ENCODE results near the gene PRKAB2. TPM values are rescaled to one million over a fixed set of nuclear protein-coding genes. Genes with fewer than 3 reads are reported as not detected.
"Not testable (repeated sequence)": the region's sequence is repeated elsewhere in the genome, so short reads cannot be mapped to it uniquely, and the experiment has no call there.

The PRKAB2 gene
- total and polyA plus RNA-seq, 2 experiments from 2014 or later: 24.7 to 29.3 TPM

GRCh38 chr1:147163019-147163418 is 9.3 kb downstream of the PRKAB2 start:
- Histone ChIP-seq H3K4me3 (no peak overlapping the region), H3K27ac (no peak overlapping the region), H3K27me3 (no peaks in the 10 kb centered on the region), H3K9me3 (ENCODE audit: low read depth) (no peaks in the 10 kb centered on the region), H3K4me1 (ENCODE audit: low read depth) (no peaks in the 10 kb centered on the region), H3K36me3 (peaks cover 18% of the 10 kb centered on the region)
- DNase-seq (ENCODE audit: low read depth in 1 of 2, low spot score in 1 of 2): no peak
- TF ChIP-seq CTCF (IDR thresholded peaks at IDR 0.05; ENCODE audit: low read depth, low read length): no peak

GRCh38 chr1:147162093-147162492 is 10.2 kb downstream of the PRKAB2 start:
- Histone ChIP-seq H3K27me3 (no peaks in the 10 kb centered on the region), H3K27ac (no peak overlapping the region), H3K9me3 (ENCODE audit: low read depth) (no peaks in the 10 kb centered on the region), H3K4me3 (no peak overlapping the region), H3K36me3 (peaks cover 23% of the 10 kb centered on the region), H3K4me1 (ENCODE audit: low read depth) (no peaks in the 10 kb centered on the region)
- no peak for DNase-seq (ENCODE audit: low read depth in 1 of 2, low spot score in 1 of 2)
- TF ChIP-seq CTCF (IDR thresholded peaks at IDR 0.05; ENCODE audit: low read depth, low read length): no peak

- not testable (repeated sequence) for H3K27me3 ChIP-seq; H3K9me3 ChIP-seq (ENCODE audit: low read depth); DNase-seq (ENCODE audit: low read depth in 1 of 2, low spot score in 1 of 2); H3K4me1 ChIP-seq (ENCODE audit: low read depth); H3K27ac ChIP-seq; H3K4me3 ChIP-seq
- H3K36me3 ChIP-seq: peaks cover 19% of the 10 kb centered on the region
Measured at GRCh38 chr1:147157116-147157515, 15.2 kb downstream of the PRKAB2 start.

GRCh38 chr1:147156642-147157041 is 15.6 kb downstream of the PRKAB2 start:
- TF ChIP-seq CTCF (IDR thresholded peaks at IDR 0.05; ENCODE audit: low read depth, low read length): no peak
- Histone ChIP-seq H3K4me1 (ENCODE audit: low read depth) (no peaks in the 10 kb centered on the region), H3K9me3 (ENCODE audit: low read depth) (no peaks in the 10 kb centered on the region), H3K27ac (no peak overlapping the region), H3K4me3 (no peak overlapping the region), H3K27me3 (no peaks in the 10 kb centered on the region), H3K36me3 (peaks cover 17% of the 10 kb centered on the region)
- DNase-seq (ENCODE audit: low read depth in 1 of 2, low spot score in 1 of 2): no peak

- no peaks in the 10 kb centered on the region for H3K9me3 ChIP-seq (ENCODE audit: low read depth)
- H3K36me3 ChIP-seq: peaks cover 3% of the 10 kb centered on the region
- H3K4me1 ChIP-seq (ENCODE audit: low read depth): no peaks in the 10 kb centered on the region
- H3K4me3 ChIP-seq: no peak overlapping the region
- TF ChIP-seq CTCF (IDR thresholded peaks at IDR 0.05; ENCODE audit: low read depth, low read length): no peak
- H3K27ac ChIP-seq: no peak overlapping the region
- H3K27me3 ChIP-seq: no peaks in the 10 kb centered on the region
- no peak for DNase-seq (ENCODE audit: low read depth in 1 of 2, low spot score in 1 of 2)
Measured at GRCh38 chr1:147152772-147153171, 19.5 kb downstream of the PRKAB2 start.

- TF ChIP-seq CTCF (IDR thresholded peaks at IDR 0.05; ENCODE audit: low read depth, low read length): no peak
- no peak for DNase-seq (ENCODE audit: low read depth in 1 of 2, low spot score in 1 of 2)
- no peak overlapping the region for H3K27ac ChIP-seq
Measured at GRCh38 chr1:147151244-147151643, 21.0 kb downstream of the PRKAB2 start.

More at GRCh38 chr1:147151244-147151643, 21.0 kb downstream of the PRKAB2 start:
- no peaks in the 10 kb centered on the region for H3K27me3 ChIP-seq
- no peaks in the 10 kb centered on the region for H3K36me3 ChIP-seq
- H3K9me3 ChIP-seq (ENCODE audit: low read depth): no peaks in the 10 kb centered on the region
- no peaks in the 10 kb centered on the region for H3K4me1 ChIP-seq (ENCODE audit: low read depth)
- H3K4me3 ChIP-seq: no peak overlapping the region
